Mesothelial cell of epicardium (in vitro differentiated cells): ENCODE data around the gene IGF2BP1. TPM values are rescaled to one million over a fixed set of nuclear protein-coding genes. Genes with fewer than 3 reads are reported as not detected.
"Not testable (repeated sequence)": the region's sequence is repeated elsewhere in the genome, so short reads cannot be mapped to it uniquely, and the experiment has no call there.

Experiments used
- DNase-seq, 2 experiments: peaks; one replicate each; pipeline ENCODE4 v3.0.0; 2021; ENCODE audit warnings: low spot score in 2 of 2; ENCODE audit not compliant: unreplicated experiment in 2 of 2
- H3K27ac Mint-ChIP-seq: 2 replicates; pipeline ENCODE4 v1.8.0; 2021; ENCODE audit warnings: mixed read lengths
- H3K27me3 Mint-ChIP-seq: 2 replicates; pipeline ENCODE4 v1.8.0; 2021; ENCODE audit warnings: low read depth, mixed read lengths
- H3K36me3 Mint-ChIP-seq: 2 replicates; pipeline ENCODE4 v1.8.0; 2021; ENCODE audit warnings: mixed read lengths
- H3K4me1 Mint-ChIP-seq: 2 replicates; pipeline ENCODE4 v1.8.0; 2021; ENCODE audit warnings: mixed read lengths
- H3K4me3 Mint-ChIP-seq: 2 replicates; pipeline ENCODE4 v1.8.0; 2021; ENCODE audit warnings: mild to moderate bottlenecking, moderate library complexity, mixed read lengths
- H3K9me3 Mint-ChIP-seq: 2 replicates; pipeline ENCODE4 v1.8.0; 2021; ENCODE audit warnings: mixed read lengths
- CTCF ChIP-seq: fragments of 200-600 bp; sonication (generic); IDR thresholded peaks from one replicate; pipeline ENCODE4 v1.5.0; 2021; ENCODE audit warnings: antibody characterized with exemption; ENCODE audit not compliant: unreplicated experiment
- total RNA-seq: library from RNA; stranded (reverse); gene quantifications from 3 replicates; pipeline ENCODE4 v1.2.1, GENCODE V29; 2021

IGF2BP1 gene
- total RNA-seq, 1 donor from 2014 or later: 227 TPM

DNA sequence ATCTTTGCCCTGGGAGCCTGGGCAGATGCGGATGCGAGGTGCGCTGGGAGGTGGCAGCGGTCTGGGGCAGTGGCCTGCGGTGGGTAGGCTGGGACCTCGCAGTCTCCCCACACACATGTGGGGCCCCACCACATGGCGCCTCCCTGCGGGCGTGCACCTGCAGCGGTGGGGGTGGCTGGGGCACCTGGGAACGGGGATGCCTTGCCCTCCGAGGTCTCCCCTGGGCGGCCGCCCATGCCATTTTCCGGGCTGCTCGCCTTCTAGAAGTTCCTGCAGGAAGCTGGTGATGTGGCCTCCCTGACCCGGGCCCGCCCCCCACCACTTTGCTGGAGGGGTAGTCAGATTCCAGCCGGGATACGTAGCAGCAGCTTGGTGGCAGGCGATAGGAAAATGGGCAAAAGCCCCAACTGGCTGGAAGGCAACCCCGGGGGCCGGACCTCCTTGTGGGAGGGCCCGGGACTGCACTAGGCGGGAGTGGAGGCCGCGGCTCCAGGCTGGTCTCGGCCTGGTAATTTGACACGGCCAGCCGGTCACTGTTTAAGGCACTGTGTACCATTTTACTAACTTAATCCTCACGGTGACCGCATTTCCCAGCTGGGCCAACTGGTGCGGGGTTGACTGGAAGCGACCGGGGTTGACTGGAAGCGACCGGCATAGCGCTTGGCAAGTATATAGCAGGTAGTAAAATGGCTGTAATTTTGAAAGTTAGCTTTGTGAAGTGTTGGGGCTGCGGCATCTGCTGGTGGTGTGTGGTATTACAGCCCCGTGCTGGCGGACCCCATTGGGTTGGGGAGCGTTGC is 38.5 kb downstream of the IGF2BP1 start:
- H3K4me1 Mint-ChIP-seq: peaks cover 10% of the 10 kb centered on the region
- H3K4me3 Mint-ChIP-seq: no peak overlapping the region
- H3K27me3 Mint-ChIP-seq: no peaks in the 10 kb centered on the region
- peak in 1 of 2 experiments; percentile 66 for DNase-seq
- peak; percentile 94 for TF ChIP-seq CTCF
- H3K36me3 Mint-ChIP-seq: peaks cover 17% of the 10 kb centered on the region
- H3K9me3 Mint-ChIP-seq: no peaks in the 10 kb centered on the region
- peak overlapping the region; percentile 80 for H3K27ac Mint-ChIP-seq

DNA sequence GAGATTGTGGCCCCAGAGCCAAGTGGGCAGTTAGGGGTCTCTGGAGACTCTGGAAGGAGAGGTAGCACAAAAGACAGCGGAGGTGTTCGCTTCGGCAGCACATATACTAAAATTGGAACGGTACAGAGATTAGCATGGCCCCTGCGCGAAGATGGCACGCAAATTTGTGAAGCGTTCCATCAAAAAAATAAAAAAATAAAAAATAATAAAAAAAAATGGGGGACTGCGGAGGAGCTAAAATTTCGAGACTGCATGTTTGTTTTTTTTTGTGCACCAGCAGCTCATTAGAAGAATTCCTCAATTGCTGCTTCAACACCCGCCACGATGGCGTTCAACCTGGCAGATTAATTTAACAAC is 39.1 kb downstream of the IGF2BP1 start:
- DNase-seq: no peak
- Mint-ChIP-seq H3K4me3 (no peak overlapping the region), H3K27ac (peak overlapping the region; percentile 80), H3K36me3 (peaks cover 17% of the 10 kb centered on the region), H3K9me3 (no peaks in the 10 kb centered on the region), H3K4me1 (peaks cover 10% of the 10 kb centered on the region), H3K27me3 (no peaks in the 10 kb centered on the region)
- peak; percentile 22 for TF ChIP-seq CTCF

DNA sequence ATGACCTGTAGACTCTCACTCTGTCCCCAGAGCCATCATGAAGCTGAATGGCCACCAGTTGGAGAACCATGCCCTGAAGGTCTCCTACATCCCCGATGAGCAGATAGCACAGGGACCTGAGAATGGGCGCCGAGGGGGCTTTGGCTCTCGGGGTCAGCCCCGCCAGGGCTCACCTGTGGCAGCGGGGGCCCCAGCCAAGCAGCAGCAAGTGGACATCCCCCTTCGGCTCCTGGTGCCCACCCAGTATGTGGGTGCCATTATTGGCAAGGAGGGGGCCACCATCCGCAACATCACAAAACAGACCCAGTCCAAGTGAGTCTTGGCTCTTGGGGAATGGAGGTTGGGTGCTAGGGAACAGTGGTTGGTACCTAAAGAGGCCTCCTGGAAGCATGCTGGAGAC is 41.0 kb downstream of the IGF2BP1 start:
- Mint-ChIP-seq H3K36me3 (peaks cover 23% of the 10 kb centered on the region), H3K4me3 (no peak overlapping the region), H3K4me1 (peaks cover 2% of the 10 kb centered on the region), H3K27me3 (no peaks in the 10 kb centered on the region), H3K27ac (no peak overlapping the region), H3K9me3 (no peaks in the 10 kb centered on the region)
- no peak for DNase-seq
- no peak for TF ChIP-seq CTCF

GRCh38 chr17:49038544-49038943 is 41.4 kb downstream of the IGF2BP1 start:
- no peak for TF ChIP-seq CTCF
- no peaks in the 10 kb centered on the region for H3K9me3 Mint-ChIP-seq
- no peak overlapping the region for H3K27ac Mint-ChIP-seq
- H3K27me3 Mint-ChIP-seq: no peaks in the 10 kb centered on the region
- peaks cover 2% of the 10 kb centered on the region for H3K4me1 Mint-ChIP-seq
- H3K36me3 Mint-ChIP-seq: peaks cover 23% of the 10 kb centered on the region
- H3K4me3 Mint-ChIP-seq: no peak overlapping the region
- DNase-seq: no peak

GRCh38 chr17:49039518-49039917 is 42.3 kb downstream of the IGF2BP1 start:
- not testable (repeated sequence) for H3K27me3 Mint-ChIP-seq, H3K9me3 Mint-ChIP-seq, H3K4me3 Mint-ChIP-seq, H3K4me1 Mint-ChIP-seq, DNase-seq, H3K27ac Mint-ChIP-seq
- H3K36me3 Mint-ChIP-seq: peaks cover 29% of the 10 kb centered on the region

DNA sequence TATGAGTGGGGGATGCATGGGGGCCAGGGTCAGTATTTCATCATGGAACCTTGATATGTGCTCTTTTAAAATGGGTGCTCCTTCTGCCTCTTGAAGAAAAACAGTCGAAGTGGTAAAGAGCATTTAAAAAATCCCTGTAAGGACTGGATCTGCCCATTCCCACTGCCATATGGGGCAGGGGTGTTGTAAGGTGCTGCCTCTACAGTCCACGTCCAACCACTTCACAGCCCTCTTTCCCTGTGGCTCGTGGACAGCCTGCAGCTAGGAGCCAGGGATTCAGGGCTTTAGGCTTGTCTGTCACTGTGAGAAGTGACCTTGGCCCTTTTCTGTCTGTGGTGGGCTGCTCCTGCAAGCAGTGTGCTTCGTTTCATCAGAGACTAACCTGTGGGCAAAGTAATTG is 44.3 kb downstream of the IGF2BP1 start:
- no peak for TF ChIP-seq CTCF
- H3K4me3 Mint-ChIP-seq: no peak overlapping the region
- H3K27ac Mint-ChIP-seq: no peak overlapping the region
- H3K27me3 Mint-ChIP-seq: no peaks in the 10 kb centered on the region
- DNase-seq: no peak
- no peaks in the 10 kb centered on the region for H3K9me3 Mint-ChIP-seq
- H3K36me3 Mint-ChIP-seq: peaks cover 31% of the 10 kb centered on the region
- H3K4me1 Mint-ChIP-seq: no peaks in the 10 kb centered on the region
